GM12874 (cell line): Measurements from ENCODE around the gene MPRIP.

ENCODE experiments used
- CTCF ChIP-seq: IDR thresholded peaks from 2 replicates; pipeline ENCODE4 v1.5.1; 2011; ENCODE audit warnings: low read depth, mild to moderate bottlenecking, control low read depth, low read length, moderate library complexity; ENCODE audit not compliant: insufficient read depth

MPRIP gene

GRCh38 chr17:17214646-17215436, 172.6 kb downstream of the MPRIP start:
- no peak for TF ChIP-seq CTCF

- no peak for TF ChIP-seq CTCF
These were observed 173.3 kb downstream of the MPRIP start for GRCh38 chr17:17215575-17215974.

- TF ChIP-seq CTCF, result no peak
These were observed 174.0 kb downstream of the MPRIP start for GRCh38 chr17:17216236-17216635.

- no peak for TF ChIP-seq CTCF
These were observed 174.5 kb downstream of the MPRIP start for GRCh38 chr17:17216776-17217175.

GRCh38 chr17:17217995-17218394, 175.7 kb downstream of the MPRIP start:
- no peak for TF ChIP-seq CTCF

- TF ChIP-seq CTCF, result no peak
These were observed 178.3 kb downstream of the MPRIP start for GRCh38 chr17:17220529-17220928.

GRCh38 chr17:17221329-17221728, 179.1 kb downstream of the MPRIP start:
- TF ChIP-seq CTCF, result no peak
